Activated CD4-positive, CD25-positive, alpha-beta regulatory T cell treated with anti-CD3 and anti-CD28 coated beads, Interleukin-2, amount 50 U/mL, for 24 hours (primary cell): ENCODE results near the gene CCSER1.
A peak's percentile ranks its signal among the peaks of the same experiment; 100 is the strongest.

Experiments used
- ATAC-seq, 2 donors: fragments of 150-1000 bp; cut with Tn5 transposase; one replicate each; pipeline ENCODE4 v1.10.0; 2021; ENCODE audit warnings: mild to moderate bottlenecking in 1 of 2, moderate library complexity in 1 of 2

CCSER1 gene

GRCh38 chr4:90128961-90129495 lies 1.8 kb downstream of the CCSER1 start:
- no peak for ATAC-seq

- ATAC-seq: no peak
These were observed 2.9 kb downstream of the CCSER1 start for GRCh38 chr4:90130076-90130475.

- ATAC-seq: no peak
These were observed 10.4 kb downstream of the CCSER1 start for GRCh38 chr4:90137555-90137954.

GRCh38 chr4:90142081-90142480 lies 14.9 kb downstream of the CCSER1 start:
- no peak for ATAC-seq

- no peak for ATAC-seq
These were observed 18.1 kb downstream of the CCSER1 start for GRCh38 chr4:90145319-90145718.

- ATAC-seq: no peak
These were observed 19.1 kb downstream of the CCSER1 start for GRCh38 chr4:90146306-90146705.

GRCh38 chr4:90148574-90149148 lies 21.5 kb downstream of the CCSER1 start:
- no peak for ATAC-seq

GRCh38 chr4:90152024-90152423 lies 24.8 kb downstream of the CCSER1 start:
- ATAC-seq: no peak

GRCh38 chr4:90159193-90159592 lies 32.0 kb downstream of the CCSER1 start:
- ATAC-seq: no peak

- ATAC-seq: no peak
These were observed 32.9 kb downstream of the CCSER1 start for GRCh38 chr4:90160044-90160443.

- no peak for ATAC-seq
These were observed 35.4 kb downstream of the CCSER1 start for GRCh38 chr4:90162566-90162965.

GRCh38 chr4:90163872-90164271 lies 36.7 kb downstream of the CCSER1 start:
- no peak for ATAC-seq

- peak; percentile 6 to 33 for ATAC-seq
These were observed 38.7 kb downstream of the CCSER1 start for GRCh38 chr4:90165883-90166282.

GRCh38 chr4:90171491-90171890 lies 44.3 kb downstream of the CCSER1 start:
- no peak for ATAC-seq

- peak in 1 of 2 donors; percentile 13 for ATAC-seq
These were observed 47.4 kb downstream of the CCSER1 start for GRCh38 chr4:90174621-90175023.

- ATAC-seq: no peak
These were observed 54.5 kb downstream of the CCSER1 start for GRCh38 chr4:90181644-90182043.

- ATAC-seq: no peak
These were observed 56.1 kb downstream of the CCSER1 start for GRCh38 chr4:90183254-90183653.

- ATAC-seq: no peak
These were observed 57.4 kb downstream of the CCSER1 start for GRCh38 chr4:90184560-90184959.

GRCh38 chr4:90185416-90185815 lies 58.2 kb downstream of the CCSER1 start:
- no peak for ATAC-seq

GRCh38 chr4:90186229-90186628 lies 59.0 kb downstream of the CCSER1 start:
- no peak for ATAC-seq

- ATAC-seq: no peak
These were observed 60.1 kb downstream of the CCSER1 start for GRCh38 chr4:90187148-90187884.

GRCh38 chr4:90189178-90189577 lies 62.0 kb downstream of the CCSER1 start:
- no peak for ATAC-seq

GRCh38 chr4:90189946-90190345 lies 62.8 kb downstream of the CCSER1 start:
- no peak for ATAC-seq

GRCh38 chr4:90190525-90190924 lies 63.3 kb downstream of the CCSER1 start:
- ATAC-seq: no peak
